ENCODE results near the gene BCAM.
A peak's percentile ranks its signal among the peaks of the same experiment; 100 is the strongest.
"Not testable (repeated sequence)": the region's sequence is repeated elsewhere in the genome, so short reads cannot be mapped to it uniquely, and the experiment has no call there.

Gene BCAM

DNA sequence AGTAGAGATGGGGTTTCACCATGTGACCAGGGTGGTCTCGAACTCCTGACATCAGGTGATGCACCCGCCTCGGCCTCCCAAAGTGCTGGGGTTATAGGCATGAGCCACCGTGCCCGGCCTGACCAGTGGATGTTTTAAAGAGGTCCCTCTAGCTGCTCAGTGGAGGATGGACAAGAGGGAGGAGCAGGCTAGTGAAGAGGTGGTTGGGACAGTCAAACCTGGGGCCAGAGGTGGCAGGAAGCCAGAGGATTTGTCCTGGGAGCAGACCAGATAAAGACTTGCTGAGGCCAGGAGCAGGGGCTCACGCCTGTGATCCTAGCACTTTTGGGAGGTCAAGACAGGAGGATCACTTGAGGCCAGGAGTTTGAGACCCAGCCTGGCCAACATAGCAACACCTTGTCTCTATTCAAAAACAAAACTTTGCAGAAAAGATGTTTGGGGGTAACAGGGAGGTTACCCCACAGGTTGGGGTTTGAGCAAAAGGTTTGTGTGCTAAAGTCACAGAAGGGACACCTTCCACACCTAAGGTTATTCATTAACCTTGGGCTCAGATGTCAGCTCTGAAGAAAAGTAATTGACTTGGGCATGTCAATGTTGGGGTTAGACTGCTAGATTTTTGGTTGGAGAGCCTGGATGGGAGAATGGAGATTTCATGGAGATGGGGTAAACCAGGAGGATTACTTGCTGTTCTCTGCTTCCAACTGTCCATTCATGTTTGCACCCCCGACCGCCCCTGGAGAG, 9.0 kb downstream of the BCAM start:
- DNase-seq (ENCODE audit: low read depth) = no peak

DNA sequence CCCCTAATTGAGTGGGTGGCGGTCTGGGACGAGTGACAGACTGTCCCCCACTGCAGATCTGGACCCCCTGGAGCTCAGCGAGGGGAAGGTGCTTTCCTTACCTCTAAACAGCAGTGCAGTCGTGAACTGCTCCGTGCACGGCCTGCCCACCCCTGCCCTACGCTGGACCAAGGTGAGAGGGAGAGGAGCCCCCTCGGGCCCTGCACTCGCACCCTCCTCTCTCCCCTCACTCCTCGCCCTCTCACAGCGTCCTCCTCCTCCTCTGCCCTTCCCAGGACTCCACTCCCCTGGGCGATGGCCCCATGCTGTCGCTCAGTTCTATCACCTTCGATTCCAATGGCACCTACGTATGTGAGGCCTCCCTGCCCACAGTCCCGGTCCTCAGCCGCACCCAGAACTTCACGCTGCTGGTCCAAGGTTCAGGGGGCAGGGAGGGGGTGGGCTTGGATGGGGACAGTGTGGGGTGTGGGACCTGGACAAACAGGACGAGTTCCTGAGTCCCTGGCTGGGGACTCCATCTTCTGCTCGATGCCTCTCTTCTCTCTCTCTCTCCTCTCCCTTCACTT, 9.6 kb downstream of the BCAM start:
- no peak for DNase-seq (ENCODE audit: low read depth)

DNA sequence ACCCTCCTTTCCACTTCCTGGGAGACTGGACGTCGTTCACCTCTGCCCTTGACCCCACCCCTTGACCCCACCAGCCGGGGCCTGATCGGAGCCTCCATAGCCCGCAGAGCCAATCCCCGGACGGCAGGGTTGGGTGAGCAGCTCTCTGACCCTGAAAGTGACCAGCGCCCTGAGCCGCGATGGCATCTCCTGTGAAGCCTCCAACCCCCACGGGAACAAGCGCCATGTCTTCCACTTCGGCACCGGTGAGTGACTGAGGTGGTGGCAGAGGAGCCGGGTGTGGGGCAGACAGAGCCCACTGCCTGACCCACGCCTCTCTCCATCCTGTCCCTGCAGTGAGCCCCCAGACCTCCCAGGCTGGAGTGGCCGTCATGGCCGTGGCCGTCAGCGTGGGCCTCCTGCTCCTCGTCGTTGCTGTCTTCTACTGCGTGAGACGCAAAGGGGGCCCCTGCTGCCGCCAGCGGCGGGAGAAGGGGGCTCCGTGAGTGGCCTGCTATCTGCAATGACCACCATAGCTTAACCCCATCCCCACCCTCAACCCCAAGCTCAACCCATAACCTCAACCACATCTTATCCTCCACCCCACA, 10.4 kb downstream of the BCAM start:
- DNase-seq (ENCODE audit: low read depth) = no peak

DNA sequence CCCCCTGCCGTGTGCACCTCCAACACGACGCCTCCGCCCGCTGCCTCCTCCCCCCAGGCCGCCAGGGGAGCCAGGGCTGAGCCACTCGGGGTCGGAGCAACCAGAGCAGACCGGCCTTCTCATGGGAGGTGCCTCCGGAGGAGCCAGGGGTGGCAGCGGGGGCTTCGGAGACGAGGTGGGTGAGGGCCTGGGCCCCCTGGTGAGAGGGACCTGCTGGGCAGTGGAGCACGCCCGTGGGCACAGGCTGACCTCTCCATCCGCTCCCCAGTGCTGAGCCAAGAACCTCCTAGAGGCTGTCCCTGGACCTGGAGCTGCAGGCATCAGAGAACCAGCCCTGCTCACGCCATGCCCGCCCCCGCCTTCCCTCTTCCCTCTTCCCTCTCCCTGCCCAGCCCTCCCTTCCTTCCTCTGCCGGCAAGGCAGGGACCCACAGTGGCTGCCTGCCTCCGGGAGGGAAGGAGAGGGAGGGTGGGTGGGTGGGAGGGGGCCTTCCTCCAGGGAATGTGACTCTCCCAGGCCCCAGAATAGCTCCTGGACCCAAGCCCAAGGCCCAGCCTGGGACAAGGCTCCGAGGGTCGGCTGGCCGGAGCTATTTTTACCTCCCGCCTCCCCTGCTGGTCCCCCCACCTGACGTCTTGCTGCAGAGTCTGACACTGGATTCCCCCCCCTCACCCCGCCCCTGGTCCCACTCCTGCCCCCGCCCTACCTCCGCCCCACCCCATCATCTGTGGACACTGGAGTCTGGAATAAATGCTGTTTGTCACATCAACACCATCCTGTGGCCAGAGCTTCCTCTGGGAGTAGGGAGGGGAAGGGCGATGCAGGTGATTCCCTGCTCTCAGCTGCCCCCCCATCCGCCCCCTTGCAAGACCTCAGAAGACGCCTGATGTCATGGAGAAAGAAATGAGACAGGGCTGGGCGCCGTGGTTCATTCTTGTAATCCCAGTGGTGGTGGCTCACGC, 12.0 kb downstream of the BCAM start:
- DNase-seq (ENCODE audit: low read depth) = no peak

DNA sequence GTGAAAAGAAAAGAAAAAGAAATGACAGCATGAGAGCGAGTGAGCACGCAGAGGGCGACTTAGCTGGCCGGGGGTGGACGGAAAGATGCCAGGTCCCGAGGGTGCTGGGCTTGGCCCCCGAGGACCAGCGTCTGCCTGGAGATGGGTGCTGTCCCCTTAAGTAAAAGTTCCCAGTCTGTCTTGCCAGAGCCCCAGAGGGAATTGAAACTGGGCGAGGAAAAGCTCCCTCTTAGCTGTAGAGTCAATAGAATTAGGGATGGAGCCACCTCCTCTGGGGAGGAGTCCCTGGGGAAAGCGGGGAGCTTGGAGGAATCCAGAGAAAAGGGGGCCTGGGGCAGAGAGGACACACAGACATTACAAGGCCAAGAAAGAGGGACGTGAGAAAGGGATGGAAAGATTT, 13.3 kb downstream of the BCAM start:
- no peak for DNase-seq (ENCODE audit: low read depth)

DNA sequence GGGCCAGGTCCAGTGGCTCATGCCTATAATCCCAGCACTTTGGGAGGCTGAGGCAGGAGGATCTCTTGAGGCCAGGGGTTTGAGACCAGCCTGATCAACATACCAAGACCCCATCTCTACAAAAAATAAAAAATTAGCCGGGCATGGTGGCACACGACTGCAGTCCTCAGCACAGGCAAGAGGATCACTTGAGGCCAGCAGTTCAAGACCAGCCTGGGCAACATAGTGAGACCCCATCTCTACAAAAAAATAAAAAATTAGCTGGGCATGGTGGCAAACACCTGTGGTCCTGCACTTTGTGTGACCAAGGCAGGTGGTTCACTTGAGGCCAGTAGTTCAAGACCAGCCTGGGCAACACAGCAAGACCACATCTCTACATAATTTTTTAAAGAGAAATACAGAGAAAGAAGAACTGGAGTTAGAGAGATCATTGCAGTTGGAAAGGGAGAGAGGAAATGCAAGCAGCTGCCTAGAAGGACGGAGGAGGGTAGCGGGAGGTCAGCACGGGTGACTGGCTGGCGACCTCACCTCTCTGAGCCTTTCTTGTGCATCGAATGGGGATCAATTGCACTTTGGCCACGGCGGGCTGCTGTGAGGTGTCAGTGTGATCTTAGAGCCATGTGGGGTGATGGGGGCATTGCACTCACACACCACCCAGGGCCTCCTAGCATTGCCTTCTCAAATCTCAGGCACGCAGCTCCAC, 13.9 kb downstream of the BCAM start:
- DNase-seq (ENCODE audit: low read depth) = no peak

DNA sequence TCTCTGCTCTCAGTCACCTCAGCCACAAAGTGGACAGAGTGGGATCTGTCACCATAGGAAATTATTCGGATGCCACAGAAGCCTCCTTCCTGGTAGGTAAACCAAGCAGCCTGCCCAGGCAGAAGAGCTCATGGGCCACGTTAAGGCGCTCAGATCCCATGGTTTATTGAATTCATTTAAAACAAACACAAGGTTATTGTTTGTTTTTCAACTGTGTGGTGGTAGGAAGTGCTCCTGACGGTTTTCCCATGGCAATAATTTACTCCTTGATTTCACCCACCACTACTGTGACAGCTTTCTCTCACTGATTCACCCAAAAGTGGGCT, 14.4 kb downstream of the BCAM start:
- no peak for DNase-seq (ENCODE audit: low read depth)

DNA sequence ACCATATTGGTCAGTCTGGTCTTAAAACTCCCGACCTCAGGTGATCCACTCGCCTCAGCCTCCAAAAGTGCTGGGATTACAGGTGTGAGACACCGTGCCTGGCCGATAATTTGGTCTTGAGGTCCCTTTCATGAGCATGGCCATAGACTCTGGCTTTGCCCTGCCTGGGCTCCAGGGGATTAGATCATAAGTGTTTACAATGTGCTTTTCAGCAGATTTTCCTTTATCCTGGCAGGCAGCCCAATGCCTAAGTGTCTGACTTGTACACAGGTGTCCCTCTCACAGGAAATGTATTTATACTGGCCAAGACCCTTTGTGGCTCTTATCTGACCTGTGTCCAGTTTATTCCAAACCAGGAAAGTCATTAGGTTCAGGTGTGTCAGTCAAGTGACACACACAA, 15.9 kb downstream of the BCAM start:
- DNase-seq (ENCODE audit: low read depth) = no peak

DNA sequence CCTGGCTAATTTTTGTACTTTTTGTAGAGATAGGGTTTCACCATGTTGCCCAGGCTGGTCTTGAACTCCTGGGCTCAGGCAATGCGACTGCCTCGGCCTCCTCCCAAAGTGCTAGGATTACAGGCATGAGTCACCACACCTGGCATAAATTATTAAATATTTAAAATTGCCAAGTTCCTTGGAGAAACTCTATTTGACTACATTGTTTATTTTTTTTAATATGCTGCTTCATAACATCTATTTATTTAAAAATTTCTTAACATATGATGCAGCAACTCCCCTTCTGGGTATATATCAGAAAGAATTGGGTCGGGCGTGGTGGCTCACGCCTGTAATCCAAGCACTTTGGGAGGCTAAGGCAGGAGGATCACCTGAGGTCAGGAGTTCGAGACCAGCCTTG, 24.0 kb downstream of the BCAM start:
- DNase-seq (ENCODE audit: low read depth) = not testable (repeated sequence)

DNA sequence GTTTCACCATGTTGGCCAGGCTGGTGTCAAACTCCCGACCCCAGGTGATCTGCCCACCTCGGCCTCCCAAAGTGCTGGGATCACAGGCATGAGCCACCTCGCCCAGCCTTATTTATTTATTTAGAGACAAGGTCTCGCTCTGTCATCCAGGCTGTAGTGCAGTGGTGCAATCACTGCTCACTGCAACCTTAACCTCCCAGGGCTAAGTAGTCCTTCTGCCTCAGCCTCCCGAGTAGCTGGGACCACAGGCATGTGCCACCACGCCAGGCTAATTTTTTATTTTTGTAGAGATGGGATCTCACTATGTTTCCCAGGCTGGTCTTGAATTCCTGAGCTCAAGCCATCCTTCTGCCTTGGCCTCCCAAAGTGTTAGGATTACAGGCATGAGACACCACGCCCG, 25.5 kb downstream of the BCAM start:
- DNase-seq (ENCODE audit: low read depth) = not testable (repeated sequence)

DNA sequence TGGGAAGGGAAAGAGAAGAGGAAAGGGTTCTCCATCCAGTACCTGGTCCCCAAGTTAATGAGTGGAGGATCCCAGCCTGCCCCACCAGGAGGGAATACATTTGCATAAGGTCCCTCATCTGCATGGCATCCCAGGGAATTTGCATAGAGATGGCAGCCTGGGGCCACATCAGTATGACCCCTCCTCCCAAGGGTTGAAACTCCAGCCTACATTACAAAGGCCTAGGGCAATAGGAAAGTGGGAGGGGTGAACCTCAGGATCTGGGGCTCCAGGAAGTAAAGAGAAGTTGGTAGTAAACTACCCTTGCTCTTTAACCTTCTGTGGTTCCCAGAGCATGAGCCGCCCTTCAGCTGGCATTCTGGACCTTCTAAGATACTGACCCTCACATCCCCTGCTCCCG, 30.4 kb downstream of the BCAM start:
- DNase-seq (ENCODE audit: low read depth) = no peak

DNA sequence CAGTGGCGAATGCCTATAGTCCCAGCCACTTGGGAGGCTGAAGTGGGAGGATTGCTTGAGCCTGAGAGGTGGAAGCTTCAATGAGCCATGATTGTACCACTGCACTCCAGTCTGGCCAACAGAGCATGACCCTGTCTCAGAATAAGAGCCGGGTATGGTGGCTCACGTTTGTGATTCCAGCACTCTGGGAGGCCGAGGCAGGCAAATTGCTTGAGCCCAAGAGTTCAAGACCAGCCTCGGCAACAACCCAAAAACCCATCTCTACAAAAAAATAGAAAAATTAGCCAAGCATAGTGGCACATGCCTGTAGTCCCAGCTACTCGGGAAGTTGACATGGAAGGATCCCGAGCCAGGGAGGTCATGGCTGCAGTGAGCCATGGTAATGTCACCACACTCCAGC, 31.9 kb downstream of the BCAM start:
- DNase-seq (ENCODE audit: low read depth) = no peak

DNA sequence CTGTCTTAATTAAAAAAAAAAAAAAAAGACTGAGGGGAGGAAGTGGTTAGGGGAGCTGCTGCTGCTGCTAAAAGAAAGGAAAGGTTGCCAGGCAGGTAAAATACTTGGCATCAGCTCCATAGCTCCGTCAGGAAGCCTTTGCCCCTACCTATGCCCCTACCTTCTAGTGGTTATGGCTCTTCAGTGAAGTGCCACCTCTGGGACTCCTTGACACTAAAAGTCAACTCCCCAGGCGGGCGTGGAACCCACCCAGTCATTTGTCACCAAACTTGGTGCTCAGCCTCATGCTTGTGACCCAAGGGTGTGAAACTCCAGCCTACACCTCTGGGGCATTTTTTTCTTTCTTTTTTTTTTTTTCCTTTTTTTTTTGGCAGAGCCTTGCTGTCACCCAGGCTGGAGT, 32.3 kb downstream of the BCAM start:
- DNase-seq (ENCODE audit: low read depth) = no peak

DNA sequence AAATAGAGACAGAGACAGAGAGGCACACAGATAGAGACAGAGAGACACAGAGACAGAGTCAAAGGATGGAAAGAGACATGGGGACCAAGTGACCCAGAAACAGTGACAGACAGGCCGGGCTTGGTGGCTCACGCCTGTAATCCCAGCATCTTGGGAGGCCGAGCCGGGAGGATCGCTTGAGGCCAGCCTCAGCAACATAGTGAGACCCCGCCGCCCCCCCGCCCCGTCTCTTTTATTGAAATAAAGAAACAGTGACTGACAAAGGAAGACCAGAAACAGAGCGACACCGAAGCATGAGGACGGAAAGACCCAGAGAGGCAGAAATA, 36.3 kb downstream of the BCAM start:
- no peak for DNase-seq (ENCODE audit: low read depth)

DNA sequence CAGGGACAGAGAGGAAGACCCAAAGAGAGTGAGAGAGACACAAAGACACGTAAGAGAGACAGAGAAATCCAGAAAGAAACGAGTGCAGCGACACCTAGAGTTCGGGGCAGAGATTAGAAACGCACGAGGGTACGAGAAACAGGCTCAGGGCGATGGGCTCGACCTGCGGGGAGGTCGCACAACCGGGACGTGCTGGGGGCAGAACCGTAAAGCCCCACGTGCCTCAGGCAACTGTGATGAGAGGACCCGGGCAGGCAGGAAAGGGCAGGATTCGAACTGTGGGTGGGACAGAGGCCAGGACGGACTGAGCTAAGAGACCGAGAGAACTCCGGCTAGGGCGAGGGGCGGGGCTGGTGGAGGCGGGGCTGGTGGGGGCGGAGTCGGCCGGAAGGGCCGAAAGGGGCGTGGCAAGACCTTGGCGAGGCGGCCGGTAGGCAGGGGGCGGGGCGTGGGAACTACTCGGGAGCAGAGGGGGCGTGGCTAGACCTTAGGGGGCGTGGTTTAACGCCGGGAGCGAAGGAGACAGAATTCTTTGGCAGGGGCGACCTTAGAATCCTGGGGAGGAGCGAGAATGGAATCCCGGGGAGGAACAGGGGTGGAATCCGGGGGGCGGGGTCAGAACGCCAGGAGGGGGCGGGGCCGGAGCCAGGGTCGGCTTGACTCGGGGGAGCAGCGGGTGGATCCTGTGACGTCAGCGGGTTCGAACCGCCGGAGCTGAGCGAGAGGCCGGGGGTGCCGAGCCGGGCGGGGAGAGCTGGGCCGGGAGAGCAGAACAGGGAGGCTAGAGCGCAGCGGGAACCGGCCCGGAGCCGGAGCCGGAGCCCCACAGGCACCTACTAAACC, 36.9 kb downstream of the BCAM start, which contains the start of gene NECTIN2:
Gene NECTIN2, plus strand, starts transcription at position 686 of the 843 bp plus-strand sequence. CDS start 229 bp downstream, outside the sequence.
- peak; percentile 59 for DNase-seq (ENCODE audit: low read depth)

DNA sequence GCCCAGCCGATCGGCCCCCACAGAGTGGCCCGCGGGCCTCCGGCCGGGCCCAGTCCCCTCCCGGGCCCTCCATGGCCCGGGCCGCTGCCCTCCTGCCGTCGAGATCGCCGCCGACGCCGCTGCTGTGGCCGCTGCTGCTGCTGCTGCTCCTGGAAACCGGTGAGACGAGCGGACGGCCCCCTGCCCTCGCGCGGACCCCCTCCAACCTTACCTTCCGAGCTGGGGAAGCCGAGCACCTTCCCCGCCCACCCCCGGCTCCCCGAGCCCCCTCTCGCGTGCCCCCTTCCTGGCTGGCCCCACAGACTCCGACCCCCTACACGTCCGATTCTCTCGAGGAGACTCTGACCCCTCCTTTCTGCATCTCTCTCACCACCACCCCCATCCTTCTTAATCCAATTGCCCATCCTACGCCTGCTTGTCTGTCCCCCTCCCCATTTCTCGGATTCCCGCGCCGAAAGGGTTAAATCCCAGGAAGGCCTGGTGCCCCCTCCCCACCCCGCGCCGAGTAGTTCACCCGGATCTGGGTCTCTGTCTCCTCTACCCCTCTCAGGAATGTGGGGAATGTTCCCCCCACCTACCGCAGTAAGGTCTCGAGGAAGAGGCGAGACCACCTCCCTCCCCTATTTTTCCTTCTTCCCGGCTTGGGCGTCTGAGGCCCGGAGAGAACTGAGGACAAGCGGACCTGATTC, 37.7 kb downstream of the BCAM start:
- DNase-seq (ENCODE audit: low read depth) = no peak

DNA sequence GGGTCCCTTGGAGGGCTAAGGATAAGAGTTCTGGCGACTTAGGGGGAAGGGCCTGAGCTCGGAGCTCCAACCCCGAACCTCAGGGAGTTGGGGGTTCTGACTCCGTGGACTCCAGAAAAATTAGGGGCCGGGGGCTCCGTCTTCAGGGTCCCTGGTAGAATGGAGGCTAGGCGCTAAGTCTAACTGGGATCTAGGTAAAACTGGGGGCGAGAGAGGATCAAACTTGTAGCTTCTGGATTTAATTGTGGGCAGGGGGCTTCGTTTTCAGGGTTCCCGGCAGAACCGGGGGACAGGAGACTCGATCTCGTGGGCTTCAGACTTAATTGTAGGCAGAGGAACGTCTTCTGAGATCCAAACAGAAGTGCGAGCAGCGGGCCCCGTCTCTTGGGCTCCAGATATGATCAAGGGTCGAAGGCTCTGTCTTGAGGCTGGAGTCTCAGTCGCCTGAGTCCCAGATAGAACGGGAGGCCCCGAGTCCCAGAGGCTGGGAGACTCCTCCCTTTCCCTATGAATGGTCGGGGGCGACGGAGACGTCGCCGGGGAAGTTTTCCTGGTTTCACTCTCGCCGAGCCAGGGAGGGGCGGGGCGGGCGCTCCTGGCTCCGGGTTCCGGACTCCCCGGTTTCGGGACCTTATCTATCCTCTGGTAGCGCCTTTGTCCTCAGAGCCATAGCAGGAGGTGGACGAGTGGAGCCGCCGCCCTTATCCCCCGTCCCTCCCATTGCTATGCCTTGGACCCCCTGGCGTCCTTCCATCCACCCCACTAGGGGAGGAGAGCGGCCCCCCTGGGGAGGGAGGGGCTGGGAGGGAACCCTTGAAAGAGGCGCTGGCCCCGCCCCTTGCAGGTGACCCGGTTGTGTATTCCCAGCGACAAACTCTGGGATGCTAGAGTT, 38.5 kb downstream of the BCAM start:
- DNase-seq (ENCODE audit: low read depth) = no peak

DNA sequence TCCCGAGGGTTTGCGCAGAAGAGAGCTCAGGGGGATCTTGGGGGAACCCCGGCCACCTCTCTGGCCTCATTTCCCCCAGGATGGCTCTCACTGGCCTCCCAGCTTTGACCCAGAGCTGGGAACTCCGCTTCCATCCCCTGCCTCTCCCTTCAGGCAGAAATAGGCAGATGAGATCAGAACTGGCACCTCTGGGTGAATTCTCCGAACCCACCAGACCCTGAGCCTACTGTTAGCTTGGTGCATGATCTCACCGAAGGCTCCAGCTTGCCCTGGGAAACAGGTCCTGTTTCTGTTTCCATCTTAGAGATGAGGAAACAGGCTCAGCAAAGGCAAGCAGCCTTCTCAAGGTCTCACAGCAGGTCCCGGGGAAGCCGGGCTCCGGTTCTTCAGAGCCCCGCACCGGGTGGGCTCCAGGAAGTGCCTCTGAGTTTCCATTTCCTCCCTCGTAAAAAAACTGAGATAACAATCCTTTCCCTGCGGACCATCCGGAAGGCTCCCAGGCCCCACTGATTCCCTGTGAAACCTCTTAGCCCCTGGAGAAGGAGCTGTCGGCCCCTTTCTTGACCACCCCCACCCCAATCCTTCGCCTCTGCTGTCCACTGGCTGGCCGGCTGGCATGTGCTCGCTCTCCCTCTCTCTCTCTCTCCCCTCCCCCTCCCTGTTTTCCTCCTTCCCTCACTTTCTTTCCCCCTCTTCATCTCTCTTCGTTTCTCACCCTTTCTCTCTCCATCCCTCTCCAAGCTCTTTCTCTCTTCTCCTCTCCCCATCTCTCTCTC, 39.3 kb downstream of the BCAM start:
- no peak for DNase-seq (ENCODE audit: low read depth)
